Naive thymus-derived CD4-positive, alpha-beta T cell (primary cell): ENCODE data around the gene TMEM95. TPM values are rescaled to one million over a fixed set of nuclear protein-coding genes. Genes with fewer than 3 reads are reported as not detected.
"Not testable (repeated sequence)": the region's sequence is repeated elsewhere in the genome, so short reads cannot be mapped to it uniquely, and the experiment has no call there.

Source experiments
- ATAC-seq: fragments of 150-1000 bp; cut with Tn5 transposase; 2 replicates; pipeline ENCODE4 v1.10.0; 2021; ENCODE audit warnings: mild to moderate bottlenecking, moderate library complexity
- CTCF ChIA-PET: fragments of 350-600 bp; sonication (Branson Sonifier 250); formaldehyde crosslinking; loops from one replicate; lab custom pipeline; 2021; ENCODE audit warnings: antibody characterized with exemption; lab: Charles Lee
- POLR2A ChIA-PET: fragments of 350-600 bp; sonication (Branson Sonifier 250); formaldehyde crosslinking; loops from one replicate; lab custom pipeline; 2021; ENCODE audit warnings: antibody characterized with exemption, inconsistent platforms; lab: Charles Lee
- DNase-seq, 9 donors: peaks; one replicate each; pipeline versions ENCODE4 v3.0.0 to v3.0.0-alpha.2; 2020 to 2022; ENCODE audit warnings: mixed read lengths in 1 of 9
- H3K27ac ChIP-seq: one replicate; pipeline ENCODE4 v1.7.0; 2013; ENCODE audit warnings: mild to moderate bottlenecking, low read depth, low read length, moderate library complexity
- H3K27me3 ChIP-seq, 2 donors: one replicate each; pipeline ENCODE4 v1.7.0; 2013; ENCODE audit warnings: low read length in 2 of 2, mild to moderate bottlenecking in 2 of 2, moderate library complexity in 2 of 2; ENCODE audit not compliant: control insufficient read depth in 2 of 2, insufficient read depth in 2 of 2
- H3K36me3 ChIP-seq, 3 experiments: 1 replicate in 2 of 3; 2 replicates in 1 of 3; pipeline ENCODE4 v1.7.0; 2013; ENCODE audit warnings: low read length in 3 of 3, mild to moderate bottlenecking in 3 of 3, moderate library complexity in 1 of 3; ENCODE audit not compliant: insufficient read depth in 3 of 3, control insufficient read depth in 2 of 3
- H3K4me1 ChIP-seq, 2 donors: one replicate each; pipeline ENCODE4 v1.7.0; 2013; ENCODE audit warnings: low read length in 2 of 2, mild to moderate bottlenecking in 2 of 2, moderate library complexity in 1 of 2; ENCODE audit not compliant: control insufficient read depth in 2 of 2, insufficient read depth in 2 of 2
- H3K4me3 ChIP-seq: 2 replicates; pipeline ENCODE4 v1.7.0; 2013; ENCODE audit warnings: mild to moderate bottlenecking, low read length
- H3K9me3 ChIP-seq, 3 experiments: 1 replicate in 2 of 3; 2 replicates in 1 of 3; pipeline ENCODE4 v1.7.0; 2013; ENCODE audit warnings: low read length in 3 of 3; ENCODE audit not compliant: control insufficient read depth in 2 of 3
- H3K27ac Mint-ChIP-seq, 9 donors: one replicate each; pipeline ENCODE4 v1.8.0; 2020 to 2022; ENCODE audit warnings: mixed read lengths in 9 of 9, mild to moderate bottlenecking in 8 of 9, moderate library complexity in 5 of 9, inconsistent platforms in 2 of 9
- H3K27me3 Mint-ChIP-seq, 5 donors: one replicate each; pipeline ENCODE4 v1.8.0; 2021 to 2022; ENCODE audit warnings: mixed read lengths in 5 of 5, mild to moderate bottlenecking in 1 of 5
- H3K36me3 Mint-ChIP-seq, 5 donors: one replicate each; pipeline ENCODE4 v1.8.0; 2020 to 2022; ENCODE audit warnings: mixed read lengths in 5 of 5, mild to moderate bottlenecking in 3 of 5, inconsistent platforms in 1 of 5
- H3K4me1 Mint-ChIP-seq, 7 donors: one replicate each; pipeline ENCODE4 v1.8.0; 2020 to 2022; ENCODE audit warnings: mixed read lengths in 7 of 7, mild to moderate bottlenecking in 3 of 7, inconsistent platforms in 1 of 7
- H3K4me3 Mint-ChIP-seq, 10 donors: one replicate each; pipeline ENCODE4 v1.8.0; 2020 to 2022; ENCODE audit warnings: mild to moderate bottlenecking in 10 of 10, mixed read lengths in 10 of 10, moderate library complexity in 6 of 10, inconsistent platforms in 2 of 10
- H3K9me3 Mint-ChIP-seq, 11 donors: one replicate each; pipeline ENCODE4 v1.8.0; 2020 to 2022; ENCODE audit warnings: mixed read lengths in 11 of 11, mild to moderate bottlenecking in 4 of 11, inconsistent platforms in 1 of 11, moderate library complexity in 1 of 11
- intact Hi-C, 2 donors: fragments of 100-400 bp; cut with micrococcal nuclease; formaldehyde crosslinking; loops; one replicate each; pipeline ENCODE4 v1.15.1; 2023
- polyA plus RNA-seq, 2 donors: library from polyadenylated mRNA; unstranded; fragments of 300-500 nt; fragmentation: Illumina TruSeq; gene quantifications; one replicate each; pipeline ENCODE4 v1.2.3, GENCODE V29; 2021
- total RNA-seq, 6 experiments: library from RNA in 5 of 6; stranded (reverse) in 5 of 6; gene quantifications; 1 replicate in 5 of 6; 2 replicates in 1 of 6; pipeline ENCODE4 v1.2.3 and lab custom pipeline; 2021 to 2026

The TMEM95 gene
- total and polyA plus RNA-seq, 7 experiments from 2014 or later, result not detected

DNA sequence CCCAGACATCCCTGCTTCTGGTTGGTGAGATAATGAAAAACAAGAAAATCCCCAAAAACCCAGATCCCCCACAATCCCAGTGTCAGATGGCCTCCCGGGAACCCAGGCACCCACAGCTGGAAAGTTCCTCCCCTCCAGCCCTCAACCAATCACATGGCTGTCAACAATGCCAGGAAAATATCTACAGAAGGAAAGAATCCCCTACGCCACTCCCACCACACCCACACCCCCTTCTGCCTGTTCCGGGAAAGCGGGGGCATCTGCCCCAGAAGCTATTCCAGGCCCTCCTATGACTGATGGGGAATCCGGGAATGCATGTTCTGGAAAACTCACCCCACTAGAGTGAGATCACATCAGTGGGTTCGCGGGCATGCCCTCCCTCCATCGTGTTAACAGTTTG lies 1.8 kb downstream of the TMEM95 start:
- Histone ChIP-seq H3K27me3 (no peaks in the 10 kb centered on the region), H3K4me3 (no peak overlapping the region), H3K9me3 (no peaks in the 10 kb centered on the region), H3K27ac (no peak overlapping the region), H3K4me1 (peaks cover 3 to 16% of the 10 kb centered on the region in 2 donors), H3K36me3 (no peaks in the 10 kb centered on the region)
- Mint-ChIP-seq H3K27me3 (peaks cover 0 to 2% (median 0%) of the 10 kb centered on the region in 5 donors), H3K4me3 (no peak overlapping the region), H3K9me3 (no peaks in the 10 kb centered on the region), H3K27ac (no peak overlapping the region), H3K36me3 (peaks cover 0 to 8% (median 0%) of the 10 kb centered on the region in 5 donors), H3K4me1 (peaks cover 7 to 38% (median 21%) of the 10 kb centered on the region in 7 donors)
- ATAC-seq (no peak), DNase-seq (no peak)
- CTCF ChIA-PET, result interaction anchor here (0.5 to 5.3 kb wide), 18 partner anchors 13 to 227 kb away, joined by 3 to 67 read pairs (median 5); partner anchors contain the start of genes ACAP1, ASGR1, FGF11 and MPDU1
- intact Hi-C loops, result loop anchor here (1.0 to 10.0 kb wide), 10 partner anchors 28 to 233 kb away; partner anchors contain the start of genes TMEM102 (in 2 of the 2), PLSCR3 (in 1 of the 2), POLR2A (in 1 of the 2) and SENP3 (in 1 of the 2)
- POLR2A ChIA-PET, result interaction anchor here (1.0 to 5.4 kb wide), 5 partner anchors 27 to 127 kb away, joined by 3 to 29 read pairs (median 8); partner anchors contain the start of genes POLR2A and TMEM102

DNA sequence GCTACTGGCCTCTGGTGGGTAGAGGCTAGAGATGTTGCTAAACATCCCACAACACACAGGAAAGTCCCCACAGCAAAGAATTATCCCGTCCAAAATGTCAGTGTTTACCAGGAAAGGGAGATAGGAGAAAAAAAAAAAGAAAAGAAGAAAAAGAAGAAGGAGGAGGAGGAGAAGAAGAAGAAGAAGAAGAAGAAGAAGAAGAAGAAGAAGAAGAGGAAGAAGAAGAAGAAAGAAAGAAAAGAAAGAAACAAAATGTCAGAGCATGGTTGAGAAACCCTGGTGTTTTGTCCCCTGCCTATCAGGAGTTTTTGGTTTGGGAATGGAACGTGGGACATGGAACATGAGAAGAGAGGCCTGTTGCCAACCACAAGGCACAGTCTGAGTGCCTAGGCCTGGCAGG lies 2.4 kb downstream of the TMEM95 start:
- H3K27me3 ChIP-seq, result no peaks in the 10 kb centered on the region
- ChIA-PET POLR2A (interaction anchor here (5.4 kb wide), 1 partner anchor 79 kb away, joined by 29 read pairs; the partner anchor contains the start of gene TMEM102), CTCF (interaction anchor here (0.6 to 2.1 kb wide), 4 partner anchors 79 to 560 kb away, joined by 3 to 11 read pairs (median 4); partner anchors contain the start of gene SENP3)
- peak overlapping the region in 1 of 9 donors; percentile 77 for H3K27ac Mint-ChIP-seq
- H3K4me1 Mint-ChIP-seq, result peaks cover 6 to 38% (median 19%) of the 10 kb centered on the region in 7 donors
- H3K36me3 Mint-ChIP-seq, result peaks cover 0 to 7% (median 0%) of the 10 kb centered on the region in 5 donors
- H3K4me3 ChIP-seq, result no peak overlapping the region
- DNase-seq (no peak), ATAC-seq (no peak)
- intact Hi-C loops, result loop anchor here (2.0 to 10.0 kb wide), 3 partner anchors 27 to 127 kb away; partner anchors contain the start of genes PLSCR3 (in 1 of the 2), POLR2A (in 1 of the 2) and SLC35G6 (in 1 of the 2)
- H3K36me3 ChIP-seq, result no peaks in the 10 kb centered on the region
- H3K4me1 ChIP-seq, result peaks cover 3 to 13% of the 10 kb centered on the region in 2 donors
- peaks cover 0 to 2% (median 0%) of the 10 kb centered on the region in 5 donors for H3K27me3 Mint-ChIP-seq
- H3K27ac ChIP-seq, result no peak overlapping the region
- H3K4me3 Mint-ChIP-seq, result no peak overlapping the region
- H3K9me3 ChIP-seq, result no peaks in the 10 kb centered on the region
- peaks cover 0 to 1% (median 0%) of the 10 kb centered on the region in 11 donors for H3K9me3 Mint-ChIP-seq

DNA sequence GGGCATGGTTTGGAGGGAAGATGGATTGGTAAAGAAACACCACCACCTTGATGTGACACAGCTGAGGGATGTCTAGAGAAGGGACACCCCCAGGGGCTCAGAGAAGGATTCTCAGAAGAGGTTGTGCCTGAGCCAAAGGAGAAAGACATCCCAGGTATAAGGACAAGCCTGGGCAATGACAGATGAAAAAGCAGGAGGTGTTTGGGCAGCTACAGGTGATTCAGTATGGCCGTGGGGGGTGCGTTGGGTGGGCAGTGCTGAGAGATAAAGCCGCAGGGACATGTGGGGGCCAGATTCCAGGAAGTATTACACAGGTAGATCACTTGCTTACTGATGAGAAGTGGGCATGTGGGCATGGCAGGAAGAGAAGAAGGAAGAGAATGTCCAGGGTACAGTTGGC lies 7.0 kb downstream of the TMEM95 start:
- Mint-ChIP-seq H3K36me3 (no peaks in the 10 kb centered on the region), H3K4me1 (peaks cover 0 to 4% (median 0%) of the 10 kb centered on the region in 7 donors), H3K27me3 (peaks cover 0 to 2% (median 0%) of the 10 kb centered on the region in 5 donors), H3K27ac (no peak overlapping the region), H3K9me3 (peaks cover 0 to 1% (median 0%) of the 10 kb centered on the region in 11 donors), H3K4me3 (no peak overlapping the region)
- Histone ChIP-seq H3K27ac (no peak overlapping the region), H3K4me3 (no peak overlapping the region), H3K36me3 (no peaks in the 10 kb centered on the region), H3K4me1 (no peaks in the 10 kb centered on the region), H3K9me3 (no peaks in the 10 kb centered on the region), H3K27me3 (no peaks in the 10 kb centered on the region)
- intact Hi-C loops, result no loop called here
- ChIA-PET CTCF (interaction anchor here (1.2 kb wide), 1 partner anchor 14 kb away, joined by 4 read pairs; no protein-coding TSS in a partner anchor), POLR2A (interaction anchor here (1.2 kb wide), 1 partner anchor 117 kb away, joined by 3 read pairs; the partner anchor contains the start of gene ZBTB4)
- DNase-seq (no peak), ATAC-seq (no peak)

DNA sequence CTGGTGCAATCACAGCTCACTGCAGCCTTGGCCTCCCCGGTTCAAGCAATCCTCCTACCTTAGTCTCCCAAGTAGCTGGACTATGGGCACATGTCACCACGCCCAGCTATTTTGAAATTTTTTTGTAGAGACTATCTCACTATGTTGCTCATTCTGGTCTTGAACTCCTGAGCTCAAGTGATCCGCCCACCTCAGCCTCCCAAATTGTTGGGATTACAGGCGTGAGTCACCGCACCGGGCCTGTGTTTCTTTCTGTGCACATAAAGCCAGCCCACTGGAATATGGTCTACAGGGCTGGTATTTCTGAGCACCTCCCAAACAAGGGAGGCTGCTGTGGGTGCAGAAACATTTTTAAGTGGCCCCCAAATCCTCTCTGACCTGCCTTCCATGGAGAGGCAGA lies 8.4 kb downstream of the TMEM95 start:
- Histone ChIP-seq H3K9me3 (no peaks in the 10 kb centered on the region), H3K27ac (no peak overlapping the region), H3K4me3 (no peak overlapping the region), H3K36me3 (no peaks in the 10 kb centered on the region), H3K27me3 (no peaks in the 10 kb centered on the region), H3K4me1 (no peaks in the 10 kb centered on the region)
- ATAC-seq (no peak), DNase-seq (no peak)
- POLR2A ChIA-PET, result no interaction called here
- H3K4me1 Mint-ChIP-seq, result peaks cover 0 to 2% (median 0%) of the 10 kb centered on the region in 7 donors
- H3K9me3 Mint-ChIP-seq, result peaks cover 0 to 1% (median 0%) of the 10 kb centered on the region in 11 donors
- CTCF ChIA-PET, result no interaction called here
- peaks cover 0 to 4% (median 0%) of the 10 kb centered on the region in 5 donors for H3K27me3 Mint-ChIP-seq
- no peak overlapping the region for H3K4me3 Mint-ChIP-seq
- intact Hi-C loops, result no loop called here
- no peak overlapping the region for H3K27ac Mint-ChIP-seq
- no peaks in the 10 kb centered on the region for H3K36me3 Mint-ChIP-seq

DNA sequence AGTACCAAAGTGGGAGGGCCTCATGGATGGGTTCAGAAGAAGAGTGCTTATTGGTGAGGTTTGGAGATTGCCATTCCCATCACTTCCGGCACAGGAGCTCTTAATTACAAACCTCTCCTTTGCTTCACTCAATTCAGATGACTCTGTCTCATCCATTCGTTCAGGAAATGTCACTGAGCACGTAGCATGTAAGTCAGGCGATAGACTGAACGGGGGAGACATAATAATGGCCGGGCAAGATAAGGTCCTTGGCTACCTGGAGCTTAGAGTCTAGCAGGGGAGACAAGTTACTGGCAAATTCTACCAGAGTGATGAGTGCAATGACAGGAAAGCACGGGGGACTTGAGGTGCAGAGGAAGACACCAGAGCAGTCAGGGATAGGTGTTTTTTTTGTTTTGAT lies 11.0 kb downstream of the TMEM95 start:
- peaks cover 0 to 19% (median 0%) of the 10 kb centered on the region in 5 donors for H3K27me3 Mint-ChIP-seq
- H3K27me3 ChIP-seq, DNase-seq, H3K9me3 ChIP-seq, H3K9me3 Mint-ChIP-seq, H3K36me3 ChIP-seq, H3K4me3 ChIP-seq, H3K36me3 Mint-ChIP-seq, H3K4me3 Mint-ChIP-seq, H3K4me1 Mint-ChIP-seq, POLR2A ChIA-PET, H3K4me1 ChIP-seq, H3K27ac ChIP-seq, ATAC-seq, H3K27ac Mint-ChIP-seq, intact Hi-C loops: not testable (repeated sequence)
- CTCF ChIA-PET, result interaction anchor here (0.7 kb wide), 1 partner anchor 10 kb away, joined by 3 read pairs; no protein-coding TSS in a partner anchor

DNA sequence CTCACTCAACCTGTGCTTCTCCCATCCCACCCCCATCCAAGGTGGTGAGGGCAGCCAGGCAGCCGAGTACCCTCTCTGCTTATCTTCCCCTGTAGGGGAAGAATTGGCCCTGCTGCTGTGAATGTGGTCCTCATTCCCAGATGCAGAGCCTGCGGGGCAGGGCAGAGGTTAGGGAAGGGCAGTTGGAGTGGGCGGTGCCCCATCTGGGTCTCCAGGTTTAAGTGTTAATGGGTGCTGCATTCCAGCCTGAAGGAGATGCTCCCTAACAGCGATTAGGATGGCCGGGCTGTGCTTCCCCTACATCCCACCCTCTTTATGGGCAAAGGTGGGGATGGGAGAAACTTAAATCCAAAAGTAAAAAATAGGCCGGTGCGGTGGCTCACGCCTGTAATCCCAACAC lies 12.1 kb downstream of the TMEM95 start:
- Mint-ChIP-seq H3K27me3 (peaks cover 0 to 17% (median 0%) of the 10 kb centered on the region in 5 donors), H3K27ac (peak overlapping the region in 2 of 9 donors; percentile 13 to 56), H3K4me1 (peaks cover 0 to 3% (median 0%) of the 10 kb centered on the region in 7 donors), H3K4me3 (no peak overlapping the region), H3K36me3 (no peaks in the 10 kb centered on the region), H3K9me3 (no peaks in the 10 kb centered on the region)
- no peak overlapping the region for H3K27ac ChIP-seq
- H3K4me1 ChIP-seq, result no peaks in the 10 kb centered on the region
- DNase-seq (no peak), ATAC-seq (no peak)
- H3K27me3 ChIP-seq, result no peaks in the 10 kb centered on the region
- no peak overlapping the region for H3K4me3 ChIP-seq
- H3K9me3 ChIP-seq, result no peaks in the 10 kb centered on the region
- POLR2A ChIA-PET, result no interaction called here
- H3K36me3 ChIP-seq, result no peaks in the 10 kb centered on the region
- intact Hi-C loops, result no loop called here
- CTCF ChIA-PET, result no interaction called here
